Natural killer cell (primary cell): ENCODE results near the gene HIBADH. TPM values are rescaled to one million over a fixed set of nuclear protein-coding genes. Genes with fewer than 3 reads are reported as not detected.

Experiments
- ATAC-seq, 3 donors: fragments of 150-1000 bp in 2 of 3; fragments of 200-7000 bp in 1 of 3; cut with Tn5 transposase; 1 replicate in 1 of 3; 2 replicates in 2 of 3; pipeline ENCODE4 v1.10.0; 2021; ENCODE audit warnings: mild to moderate bottlenecking in 2 of 3, moderate library complexity in 2 of 3
- DNase-seq, 2 donors: peaks; one replicate each; pipeline versions ENCODE4 v3.0.0 to v3.0.0-alpha.2; 2013 to 2021; ENCODE audit warnings: mixed read lengths in 1 of 2
- H3K27ac ChIP-seq: one replicate; pipeline ENCODE4 v1.5.1; 2013; ENCODE audit warnings: mild to moderate bottlenecking, low read length
- H3K27me3 ChIP-seq: one replicate; pipeline ENCODE4 v1.6.1; 2013; ENCODE audit warnings: low read length; ENCODE audit not compliant: control insufficient read depth, insufficient read depth
- H3K36me3 ChIP-seq: one replicate; pipeline ENCODE4 v1.6.1; 2013; ENCODE audit warnings: low read length; ENCODE audit not compliant: control insufficient read depth, insufficient read depth
- H3K4me1 ChIP-seq: one replicate; pipeline ENCODE4 v1.6.1; 2013; ENCODE audit warnings: low read length; ENCODE audit not compliant: control insufficient read depth, insufficient read depth
- H3K4me3 ChIP-seq: one replicate; pipeline ENCODE4 v1.5.1; 2013; ENCODE audit warnings: low read length
- H3K9me3 ChIP-seq: one replicate; pipeline ENCODE4 v1.6.1; 2013; ENCODE audit warnings: low read length; ENCODE audit not compliant: control insufficient read depth, insufficient read depth
- H3K27ac Mint-ChIP-seq, 2 donors: one replicate each; pipeline ENCODE4 v1.8.0; 2022; ENCODE audit warnings: mild to moderate bottlenecking in 2 of 2, mixed read lengths in 2 of 2, moderate library complexity in 1 of 2
- H3K27me3 Mint-ChIP-seq, 2 donors: one replicate each; pipeline ENCODE4 v1.8.0; 2022; ENCODE audit warnings: low read depth in 2 of 2, mixed read lengths in 2 of 2
- H3K36me3 Mint-ChIP-seq: one replicate; pipeline ENCODE4 v1.8.0; 2022; ENCODE audit warnings: mixed read lengths
- H3K4me1 Mint-ChIP-seq, 2 donors: one replicate each; pipeline ENCODE4 v1.8.0; 2022; ENCODE audit warnings: mixed read lengths in 2 of 2
- H3K4me3 Mint-ChIP-seq: one replicate; pipeline ENCODE4 v1.8.0; 2022; ENCODE audit warnings: mild to moderate bottlenecking, moderate library complexity, mixed read lengths
- H3K9me3 Mint-ChIP-seq, 2 donors: one replicate each; pipeline ENCODE4 v1.8.0; 2022; ENCODE audit warnings: mixed read lengths in 2 of 2
- CTCF ChIP-seq: fragments of 200-600 bp; IDR thresholded peaks from one replicate; pipeline ENCODE4 v1.8.0; 2022; ENCODE audit warnings: antibody characterized with exemption
- whole genome bisulfite sequencing: methylation state at CpG from one replicate; pipeline ENCODE4 v1.1.7; 2013; ENCODE audit warnings: missing lambda C conversion rate; ENCODE audit not compliant: insufficient coverage; 5-methylcytosine and 5-hydroxymethylcytosine counted together
- intact Hi-C: fragments of 100-400 bp; cut with micrococcal nuclease; formaldehyde crosslinking; loops from one replicate; pipeline ENCODE4 v1.14.2; 2022
- total RNA-seq, 4 donors: library from RNA; stranded (reverse); fragments of 120-200 nt in 1 of 4; gene quantifications; one replicate each; pipeline versions ENCODE4 v1.2.3 to v1.2.4, GENCODE V29; 2013 to 2022

HIBADH gene
- total RNA-seq, 3 donors from 2014 or later (not counting 1 experiment from before 2014, with no cell fraction given): 8.0 to 9.9 (median 8.1) TPM

GRCh38 chr7:27634671-27635493, 27.8 kb downstream of the HIBADH start:
- Mint-ChIP-seq H3K4me1 (peaks cover 7 to 12% of the 10 kb centered on the region in 2 donors), H3K27me3 (no peaks in the 10 kb centered on the region), H3K36me3 (no peaks in the 10 kb centered on the region), H3K9me3 (peaks cover 0 to 2% of the 10 kb centered on the region in 2 donors), H3K4me3 (no peak overlapping the region), H3K27ac (no peak overlapping the region)
- DNase-seq: no peak
- H3K4me1 ChIP-seq: no peaks in the 10 kb centered on the region
- no peak for ATAC-seq
- no peak overlapping the region for H3K4me3 ChIP-seq
- no peaks in the 10 kb centered on the region for H3K27me3 ChIP-seq
- TF ChIP-seq CTCF: no peak
- H3K27ac ChIP-seq: no peak overlapping the region
- WGBS: 91% methylated on average over 2 of the region's 3 CpGs
- peaks cover 3% of the 10 kb centered on the region for H3K36me3 ChIP-seq
- intact Hi-C loops: no loop called here
- no peaks in the 10 kb centered on the region for H3K9me3 ChIP-seq

GRCh38 chr7:27633062-27633461, 29.6 kb downstream of the HIBADH start:
- TF ChIP-seq CTCF: no peak
- intact Hi-C loops: no loop called here
- Mint-ChIP-seq H3K27me3 (no peaks in the 10 kb centered on the region), H3K36me3 (no peaks in the 10 kb centered on the region), H3K27ac (no peak overlapping the region), H3K4me1 (peaks cover 7 to 12% of the 10 kb centered on the region in 2 donors), H3K4me3 (no peak overlapping the region), H3K9me3 (no peaks in the 10 kb centered on the region)
- peaks cover 3% of the 10 kb centered on the region for H3K36me3 ChIP-seq
- no peak overlapping the region for H3K27ac ChIP-seq
- ATAC-seq (no peak), DNase-seq (no peak)
- no peaks in the 10 kb centered on the region for H3K9me3 ChIP-seq
- H3K4me3 ChIP-seq: no peak overlapping the region
- no peaks in the 10 kb centered on the region for H3K27me3 ChIP-seq
- WGBS: 74% methylated on average over 5 of the region's 6 CpGs
- no peaks in the 10 kb centered on the region for H3K4me1 ChIP-seq

GRCh38 chr7:27631391-27631790, 31.3 kb downstream of the HIBADH start:
- DNase-seq (no peak), ATAC-seq (no peak)
- Histone ChIP-seq H3K9me3 (no peaks in the 10 kb centered on the region), H3K4me3 (no peak overlapping the region), H3K27ac (no peak overlapping the region), H3K4me1 (no peaks in the 10 kb centered on the region), H3K27me3 (no peaks in the 10 kb centered on the region), H3K36me3 (peaks cover 3% of the 10 kb centered on the region)
- Mint-ChIP-seq H3K36me3 (no peaks in the 10 kb centered on the region), H3K27me3 (no peaks in the 10 kb centered on the region), H3K4me1 (peaks cover 6 to 7% of the 10 kb centered on the region in 2 donors), H3K9me3 (no peaks in the 10 kb centered on the region), H3K4me3 (no peak overlapping the region), H3K27ac (no peak overlapping the region)
- intact Hi-C loops: no loop called here
- WGBS: no CpG with 5 or more reads among the region's 1 CpG
- no peak for TF ChIP-seq CTCF

GRCh38 chr7:27627146-27627545, 35.5 kb downstream of the HIBADH start:
- Mint-ChIP-seq H3K27me3 (no peaks in the 10 kb centered on the region), H3K4me1 (no peaks in the 10 kb centered on the region), H3K27ac (no peak overlapping the region), H3K9me3 (peaks cover 0 to 4% of the 10 kb centered on the region in 2 donors), H3K4me3 (no peak overlapping the region), H3K36me3 (no peaks in the 10 kb centered on the region)
- H3K4me3 ChIP-seq: no peak overlapping the region
- intact Hi-C loops: no loop called here
- no peak for DNase-seq
- H3K27me3 ChIP-seq: no peaks in the 10 kb centered on the region
- WGBS: 100% methylated on average over 1 of the region's 1 CpG
- no peaks in the 10 kb centered on the region for H3K4me1 ChIP-seq
- H3K36me3 ChIP-seq: no peaks in the 10 kb centered on the region
- no peak for TF ChIP-seq CTCF
- no peak for ATAC-seq
- no peak overlapping the region for H3K27ac ChIP-seq
- no peaks in the 10 kb centered on the region for H3K9me3 ChIP-seq
